AG04449 (cell line): Measurements from ENCODE around the gene MICU2.

ENCODE experiments used
- CTCF ChIA-PET: fragments of 350-600 bp; formaldehyde crosslinking; extraction: SDS; loops from one replicate; lab custom pipeline; 2021; ENCODE audit warnings: antibody characterized with exemption; lab: Yijun Ruan, JAX
- POLR2A ChIA-PET: fragments of 400-600, 350-600 bp; formaldehyde crosslinking; extraction: SDS; loops from one replicate; lab custom pipeline; 2020; ENCODE audit warnings: antibody characterized with exemption, inconsistent platforms; lab: Yijun Ruan, JAX
- DNase-seq: peaks from one replicate; pipeline ENCODE4 v3.0.0-alpha.2; 2010; ENCODE audit warnings: low read depth, low spot score
- H3K4me3 ChIP-seq: 2 replicates; pipeline ENCODE4 v1.5.1; 2011; ENCODE audit warnings: low read depth, mild to moderate bottlenecking, control low read depth, low read length
- TF ChIP-seq, protein P1 (sequence below): IDR thresholded peaks from one replicate; pipeline ENCODE4 v1.5.1; 2011; ENCODE audit warnings: mild to moderate bottlenecking, moderate library complexity, low read length, control low read depth, inconsistent platforms; ENCODE audit not compliant: insufficient read depth; ENCODE audit errors: missing control alignments

Gene MICU2

DNA sequence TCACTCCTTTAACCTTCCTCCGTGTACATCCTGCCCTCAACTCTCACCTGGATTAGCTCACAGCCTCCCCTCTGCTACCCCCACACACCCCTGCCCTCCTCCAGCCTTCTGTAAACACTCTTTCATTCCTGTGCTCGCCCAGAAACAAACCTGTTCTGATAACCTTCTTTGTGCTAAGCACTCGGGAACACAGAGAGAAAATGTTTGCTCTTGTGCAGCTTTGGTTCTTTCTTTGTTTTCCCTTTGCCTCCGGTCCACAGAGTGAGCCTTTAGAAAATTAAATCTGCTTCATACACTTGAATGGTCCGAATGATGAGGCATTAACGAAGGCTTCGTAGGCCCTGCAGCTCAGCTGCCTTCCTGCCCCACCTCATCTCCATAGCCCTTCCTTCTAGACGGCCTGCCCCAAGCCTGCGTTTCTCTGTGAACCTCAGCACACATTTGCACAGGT, 138.2 kb downstream of the MICU2 start:
- ChIA-PET CTCF (interaction anchor here (13.5 kb wide), 1 partner anchor 11 kb away, joined by 143 read pairs; no protein-coding TSS in a partner anchor), POLR2A (no interaction called here)
- no peak for DNase-seq
- TF ChIP-seq, protein P1, sequence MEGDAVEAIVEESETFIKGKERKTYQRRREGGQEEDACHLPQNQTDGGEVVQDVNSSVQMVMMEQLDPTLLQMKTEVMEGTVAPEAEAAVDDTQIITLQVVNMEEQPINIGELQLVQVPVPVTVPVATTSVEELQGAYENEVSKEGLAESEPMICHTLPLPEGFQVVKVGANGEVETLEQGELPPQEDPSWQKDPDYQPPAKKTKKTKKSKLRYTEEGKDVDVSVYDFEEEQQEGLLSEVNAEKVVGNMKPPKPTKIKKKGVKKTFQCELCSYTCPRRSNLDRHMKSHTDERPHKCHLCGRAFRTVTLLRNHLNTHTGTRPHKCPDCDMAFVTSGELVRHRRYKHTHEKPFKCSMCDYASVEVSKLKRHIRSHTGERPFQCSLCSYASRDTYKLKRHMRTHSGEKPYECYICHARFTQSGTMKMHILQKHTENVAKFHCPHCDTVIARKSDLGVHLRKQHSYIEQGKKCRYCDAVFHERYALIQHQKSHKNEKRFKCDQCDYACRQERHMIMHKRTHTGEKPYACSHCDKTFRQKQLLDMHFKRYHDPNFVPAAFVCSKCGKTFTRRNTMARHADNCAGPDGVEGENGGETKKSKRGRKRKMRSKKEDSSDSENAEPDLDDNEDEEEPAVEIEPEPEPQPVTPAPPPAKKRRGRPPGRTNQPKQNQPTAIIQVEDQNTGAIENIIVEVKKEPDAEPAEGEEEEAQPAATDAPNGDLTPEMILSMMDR = no peak
- H3K4me3 ChIP-seq = no peak overlapping the region

GRCh38 chr13:21463424-21463823, 140.5 kb downstream of the MICU2 start:
- TF ChIP-seq, protein P1 = no peak
- POLR2A ChIA-PET = no interaction called here
- DNase-seq = no peak
- CTCF ChIA-PET = interaction anchor here (1.2 to 13.5 kb wide), 2 partner anchors 14 to 164 kb away, joined by 3 to 143 read pairs; no protein-coding TSS in a partner anchor
- H3K4me3 ChIP-seq = no peak overlapping the region

- H3K4me3 ChIP-seq = no peak overlapping the region
- TF ChIP-seq, protein P1 = no peak
- CTCF ChIA-PET = interaction anchor here (13.5 kb wide), 1 partner anchor 16 kb away, joined by 143 read pairs; no protein-coding TSS in a partner anchor
- POLR2A ChIA-PET = no interaction called here
- no peak for DNase-seq
Observed at GRCh38 chr13:21461131-21461530, 142.8 kb downstream of the MICU2 start.

- DNase-seq = no peak
- ChIA-PET POLR2A (interaction anchor here (0.8 to 1.5 kb wide), 5 partner anchors 23 to 161 kb away, joined by 3 to 7 read pairs (median 3); partner anchors contain the start of gene MICU2), CTCF (interaction anchor here (3.6 to 13.5 kb wide), 2 partner anchors 18 to 162 kb away, joined by 15 to 143 read pairs; no protein-coding TSS in a partner anchor)
- peak within 1 kb of the TSS; percentile 91 for H3K4me3 ChIP-seq
- TF ChIP-seq, protein P1 = no peak
Observed at GRCh38 chr13:21458813-21459701, 144.9 kb downstream of the MICU2 start, which contains the start of gene ZDHHC20. Gene ZDHHC20, minus strand, starts transcription at chr13:21459303. Its CDS starts 132 bp downstream, at chr13:21459171.

- POLR2A ChIA-PET = interaction anchor here (1.1 to 1.5 kb wide), 3 partner anchors 23 to 145 kb away, joined by 3 to 7 read pairs (median 3); partner anchors contain the start of gene MICU2
- H3K4me3 ChIP-seq = peak overlapping the region; percentile 91
- DNase-seq = no peak
- TF ChIP-seq, protein P1 = no peak
- CTCF ChIA-PET = interaction anchor here (3.6 to 13.5 kb wide), 2 partner anchors 19 to 161 kb away, joined by 15 to 143 read pairs; no protein-coding TSS in a partner anchor
Observed at GRCh38 chr13:21458451-21458812, 145.5 kb downstream of the MICU2 start.
